Limb (tissue), 2 donors: ENCODE measurements around the gene KLHDC2.
"Not testable (repeated sequence)": the region's sequence is repeated elsewhere in the genome, so short reads cannot be mapped to it uniquely, and the experiment has no call there.

ENCODE experiments used
- DNase-seq, 2 donors: peaks; one replicate each; pipeline ENCODE4 v3.0.0-alpha.2; 2016; ENCODE audit errors: extremely low spot score in 2 of 2

KLHDC2 gene

GRCh38 chr14:49778421-49778820, 10.5 kb downstream of the KLHDC2 start:
- DNase-seq, result no peak

GRCh38 chr14:49781040-49781439, 13.1 kb downstream of the KLHDC2 start:
- not testable (repeated sequence) for DNase-seq

DNA sequence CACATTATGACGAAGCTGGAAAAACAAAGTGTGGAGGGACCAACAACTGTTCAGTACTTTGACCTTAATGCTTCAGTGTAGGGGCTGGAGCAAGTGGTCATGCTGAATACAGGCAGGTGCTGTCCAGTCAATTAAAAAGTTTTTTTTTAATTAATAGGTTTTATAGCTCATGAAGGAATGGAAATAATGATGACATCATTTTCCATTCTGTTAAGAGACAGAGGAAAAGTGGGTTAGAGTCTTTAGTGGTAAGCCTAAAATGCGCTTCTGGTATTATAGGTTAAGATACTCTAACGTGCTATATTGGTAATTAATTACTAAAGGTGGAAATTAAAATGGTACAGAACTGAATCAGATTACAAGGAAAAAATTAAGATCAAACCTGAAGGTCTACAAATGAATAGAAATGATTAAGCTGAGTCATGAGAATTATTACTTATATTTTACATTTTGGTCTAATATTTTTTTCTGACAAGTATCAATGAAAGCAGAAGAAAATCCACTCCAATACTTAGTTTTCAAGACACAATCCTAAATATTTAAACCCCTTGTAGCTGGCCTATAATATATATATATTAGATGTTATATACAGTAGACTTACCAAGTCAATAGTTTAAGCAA, 15.6 kb downstream of the KLHDC2 start:
- no peak for DNase-seq

- DNase-seq, result no peak
Measured at GRCh38 chr14:49786315-49786714, 18.4 kb downstream of the KLHDC2 start.

GRCh38 chr14:49792618-49793017, 24.7 kb downstream of the KLHDC2 start:
- DNase-seq, result no peak

GRCh38 chr14:49796025-49796424, 28.1 kb downstream of the KLHDC2 start:
- no peak for DNase-seq

DNA sequence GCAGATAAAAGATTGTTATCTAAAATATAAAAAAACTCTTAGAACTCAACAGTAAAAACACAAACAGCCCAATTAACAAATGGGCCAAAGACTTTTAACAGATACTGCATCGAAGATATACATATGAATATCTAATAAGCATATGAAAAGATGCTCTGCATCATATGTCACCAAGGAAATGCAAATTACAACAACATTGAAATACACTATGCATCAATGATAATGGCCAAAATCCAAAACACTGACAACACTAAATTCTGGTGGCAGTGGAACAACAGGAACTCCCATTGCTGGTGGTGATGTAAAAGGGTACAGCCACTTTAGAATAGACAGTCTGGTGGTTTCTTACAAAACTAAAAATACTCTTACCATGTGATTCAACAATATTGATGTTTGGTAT, 40.8 kb downstream of the KLHDC2 start:
- DNase-seq, result no peak

DNA sequence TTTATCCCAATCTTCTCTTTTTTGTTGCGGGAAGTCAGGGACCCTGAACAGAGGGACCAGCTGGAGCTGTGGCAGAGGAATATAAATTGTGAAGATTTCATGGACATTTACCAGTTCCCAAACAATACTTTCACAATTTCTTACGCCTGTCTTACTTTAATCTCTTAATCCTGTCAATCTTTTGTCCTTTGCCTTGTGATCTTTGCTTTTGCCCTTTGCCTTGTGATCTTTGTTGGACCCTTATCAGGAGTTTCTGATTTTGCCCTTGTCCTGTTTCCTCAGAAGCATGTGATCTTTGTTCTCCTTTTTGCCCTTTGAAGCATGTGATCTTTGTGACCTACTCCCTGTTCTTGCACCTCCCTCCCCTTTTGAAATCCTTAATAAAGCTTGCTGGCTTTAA, 48.2 kb downstream of the KLHDC2 start:
- DNase-seq, result not testable (repeated sequence)

DNA sequence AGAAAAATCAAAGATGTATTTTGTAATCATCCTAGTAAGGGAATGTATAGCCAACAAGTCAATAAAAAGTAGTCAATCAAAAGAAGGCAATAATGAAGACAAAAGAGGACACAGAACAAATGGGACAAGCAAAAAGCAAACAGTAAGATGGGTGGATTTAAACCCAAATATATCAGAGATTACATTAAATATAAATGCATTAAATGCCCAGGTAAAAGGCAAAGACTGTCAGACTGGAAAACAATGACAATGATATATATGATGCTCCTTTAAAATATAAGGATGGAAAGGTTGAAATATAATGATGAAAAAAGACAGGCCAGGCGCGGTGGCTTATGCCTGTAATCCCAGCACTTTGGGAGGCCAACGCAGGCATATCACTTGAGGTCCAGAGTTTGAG, 48.9 kb downstream of the KLHDC2 start:
- no peak for DNase-seq

- DNase-seq, result no peak
Measured at GRCh38 chr14:49820176-49820575, 52.2 kb downstream of the KLHDC2 start.

GRCh38 chr14:49828640-49829039, 60.7 kb downstream of the KLHDC2 start:
- DNase-seq, result no peak
